Measurements from ENCODE around the gene PTPRK.

DNA sequence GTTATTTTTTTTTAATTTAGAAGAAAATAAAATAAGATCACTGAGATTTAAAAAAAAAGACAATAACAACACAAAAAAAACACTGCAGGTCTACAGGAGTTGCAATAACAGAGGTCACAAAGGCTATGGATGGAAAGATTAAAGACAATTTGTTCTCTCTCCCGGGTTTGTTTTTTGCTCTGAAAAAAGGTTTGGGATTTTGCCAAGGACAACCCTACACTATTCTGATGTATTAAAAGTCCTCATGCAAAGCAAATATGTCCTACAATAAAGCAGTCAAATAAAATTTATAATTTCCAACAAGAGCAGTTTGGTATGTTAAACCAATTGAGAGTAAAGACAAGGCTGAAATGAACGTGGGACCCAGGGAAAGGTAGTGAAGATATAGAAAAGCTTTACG is 55.6 kb downstream of the PTPRK start:
- TF ChIP-seq, protein P1, sequence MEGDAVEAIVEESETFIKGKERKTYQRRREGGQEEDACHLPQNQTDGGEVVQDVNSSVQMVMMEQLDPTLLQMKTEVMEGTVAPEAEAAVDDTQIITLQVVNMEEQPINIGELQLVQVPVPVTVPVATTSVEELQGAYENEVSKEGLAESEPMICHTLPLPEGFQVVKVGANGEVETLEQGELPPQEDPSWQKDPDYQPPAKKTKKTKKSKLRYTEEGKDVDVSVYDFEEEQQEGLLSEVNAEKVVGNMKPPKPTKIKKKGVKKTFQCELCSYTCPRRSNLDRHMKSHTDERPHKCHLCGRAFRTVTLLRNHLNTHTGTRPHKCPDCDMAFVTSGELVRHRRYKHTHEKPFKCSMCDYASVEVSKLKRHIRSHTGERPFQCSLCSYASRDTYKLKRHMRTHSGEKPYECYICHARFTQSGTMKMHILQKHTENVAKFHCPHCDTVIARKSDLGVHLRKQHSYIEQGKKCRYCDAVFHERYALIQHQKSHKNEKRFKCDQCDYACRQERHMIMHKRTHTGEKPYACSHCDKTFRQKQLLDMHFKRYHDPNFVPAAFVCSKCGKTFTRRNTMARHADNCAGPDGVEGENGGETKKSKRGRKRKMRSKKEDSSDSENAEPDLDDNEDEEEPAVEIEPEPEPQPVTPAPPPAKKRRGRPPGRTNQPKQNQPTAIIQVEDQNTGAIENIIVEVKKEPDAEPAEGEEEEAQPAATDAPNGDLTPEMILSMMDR (conservative IDR thresholded peaks at IDR 0.05 in 1 of 2, IDR thresholded peaks at IDR 0.05 in 1 of 2; ENCODE audit: extremely low read depth in 1 of 2, insufficient read depth in 1 of 2, low read depth in 1 of 2, low read length in 2 of 2), result no peak
- no peak for TF ChIP-seq EZH2 (IDR thresholded peaks at IDR 0.05; ENCODE audit: borderline replicate concordance, low read length)
